Ishikawa (cell line): ENCODE measurements around the gene CERK.

Source experiments
- CREB1 ChIP-seq: IDR thresholded peaks from 2 replicates; pipeline ENCODE4 v1.6.1; 2012; ENCODE audit warnings: low read depth
- EGR1 ChIP-seq: IDR thresholded peaks from 2 replicates; pipeline ENCODE4 v1.6.1; 2012
- EP300 ChIP-seq: IDR thresholded peaks from 2 replicates; pipeline ENCODE4 v1.6.1; 2012; ENCODE audit warnings: borderline replicate concordance
- FOXM1 ChIP-seq: IDR thresholded peaks from 2 replicates; pipeline ENCODE4 v1.6.1; 2012; ENCODE audit warnings: low read depth, borderline replicate concordance
- MAX ChIP-seq: IDR thresholded peaks from 2 replicates; pipeline ENCODE4 v1.6.1; 2012
- NFIC ChIP-seq: IDR thresholded peaks from 2 replicates; pipeline ENCODE4 v1.6.1; 2012
- RAD21 ChIP-seq: IDR thresholded peaks from 2 replicates; pipeline ENCODE4 v1.6.1; 2012; ENCODE audit warnings: low read depth
- REST ChIP-seq: IDR thresholded peaks from 2 replicates; pipeline ENCODE4 v1.6.1; 2012; ENCODE audit warnings: low read depth, mild to moderate bottlenecking
- TAF1 ChIP-seq: IDR thresholded peaks from 2 replicates; pipeline ENCODE4 v1.6.1; 2012; ENCODE audit warnings: low read depth, mild to moderate bottlenecking
- TEAD4 ChIP-seq: IDR thresholded peaks from 2 replicates; pipeline ENCODE4 v1.6.1; 2012
- USF1 ChIP-seq: IDR thresholded peaks from 2 replicates; pipeline ENCODE4 v1.6.1; 2012
- YY1 ChIP-seq: IDR thresholded peaks from 2 replicates; pipeline ENCODE4 v1.6.1; 2012; ENCODE audit warnings: low read depth
- ZBTB7A ChIP-seq: IDR thresholded peaks from 2 replicates; pipeline ENCODE4 v1.6.1; 2012; ENCODE audit warnings: low read depth

- TF ChIP-seq ZBTB7A (no peak), YY1 (no peak), USF1 (no peak), NFIC (no peak), EP300 (no peak), EGR1 (no peak), RAD21 (no peak), REST (no peak), TAF1 (no peak), TEAD4 (no peak), FOXM1 (no peak), CREB1 (no peak), MAX (no peak)
These were observed 68.9 kb downstream of the CERK start for GRCh38 chr22:46669201-46669600.
